ENCODE results near the gene SORCS2.

DNA sequence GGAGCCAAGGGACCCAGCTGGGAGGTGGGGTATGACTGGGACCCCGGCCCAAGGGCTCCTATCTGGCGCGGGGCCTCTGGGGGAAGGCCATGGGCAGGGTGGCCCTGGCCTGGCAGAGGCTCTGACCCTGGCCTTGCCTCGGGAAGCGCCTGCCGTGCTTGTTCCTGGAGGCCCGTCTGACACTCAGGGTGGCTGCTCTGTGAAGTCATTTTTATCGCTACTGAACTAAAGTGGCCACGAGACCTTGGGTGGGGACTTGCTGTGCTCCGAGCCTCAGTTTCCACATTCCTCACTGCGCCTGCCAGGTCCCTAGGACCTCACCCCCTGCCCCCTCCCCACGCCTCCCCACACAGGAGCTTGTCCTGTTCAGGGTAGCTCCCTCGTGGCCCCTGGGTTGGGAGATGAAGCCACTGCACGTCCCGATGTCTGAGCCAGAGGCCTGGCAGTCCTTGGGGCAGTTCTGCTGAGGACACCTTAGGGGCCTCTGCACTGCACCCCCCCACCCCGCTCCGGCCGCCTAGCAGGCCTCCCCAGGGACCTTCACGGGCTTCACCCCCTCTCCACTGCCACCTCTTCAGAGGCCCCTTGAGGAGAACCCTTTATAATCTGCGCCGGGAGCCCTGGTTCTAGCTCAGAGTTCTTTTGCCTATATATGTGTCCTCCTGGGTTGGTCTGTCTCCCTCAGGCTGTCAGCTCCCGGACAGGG, 639 bp upstream of the SORCS2 start:
- no peak for TF ChIP-seq POLR2A (IDR thresholded peaks at IDR 0.05)
- TF ChIP-seq POLR2AphosphoS5 (IDR thresholded peaks at IDR 0.05), result no peak

Measured in prostate gland (tissue), 1 donor.